HG02623 (cell line): Measurements from ENCODE around the gene GOLPH3L.
A peak's percentile ranks its signal among the peaks of the same experiment; 100 is the strongest.
"Not testable (repeated sequence)": the region's sequence is repeated elsewhere in the genome, so short reads cannot be mapped to it uniquely, and the experiment has no call there.

Experiments used
- ATAC-seq: cut with Tn5 transposase; IDR thresholded peaks from one replicate; pipeline ENCODE4 v1.9.1; 2021; ENCODE audit warnings: moderate library complexity; ENCODE audit not compliant: unreplicated experiment

Gene GOLPH3L

DNA sequence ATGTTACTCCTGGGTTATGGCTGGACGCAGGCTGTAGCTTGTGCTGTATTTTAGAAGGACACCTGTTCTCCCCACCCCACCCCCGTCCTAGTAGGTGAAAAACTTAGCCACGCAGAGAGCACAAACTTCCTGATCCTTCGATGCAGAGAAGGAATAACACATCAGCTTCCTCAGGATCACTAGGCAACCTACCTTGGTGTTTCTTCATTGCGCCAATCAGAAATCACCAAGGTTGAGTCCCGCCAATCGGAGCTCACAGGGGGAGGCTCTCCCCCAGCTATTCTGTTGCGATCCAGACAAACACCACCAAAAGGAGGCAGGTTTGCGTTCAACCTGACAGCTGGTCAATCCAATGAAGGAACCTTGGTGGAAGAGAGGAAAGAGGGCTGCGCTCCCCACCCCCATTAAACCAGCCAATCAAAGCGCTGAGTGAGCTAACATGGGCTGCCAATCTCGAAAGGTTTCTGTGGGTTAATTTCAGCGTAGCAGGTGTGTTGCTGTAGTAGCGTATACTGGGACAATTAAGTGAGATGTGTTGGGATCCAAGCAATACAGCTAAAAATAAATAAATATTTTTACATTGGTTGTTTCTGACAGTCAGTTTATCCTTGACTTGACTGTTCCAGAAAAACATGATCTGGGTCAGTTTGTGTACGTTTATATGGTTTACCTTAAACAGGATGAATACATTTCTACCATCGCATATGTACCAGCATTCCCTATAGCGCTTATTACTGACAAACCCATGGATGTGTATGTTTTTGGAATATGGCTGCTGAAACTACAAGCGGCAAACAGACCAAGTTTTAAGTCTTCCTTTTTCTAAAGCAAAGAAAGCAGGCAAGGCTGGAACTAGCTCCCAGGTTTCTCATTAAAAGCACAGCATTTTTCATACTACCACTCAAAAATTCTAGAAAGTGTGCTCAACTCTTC lies at the start of gene GOLPH3L:
Gene GOLPH3L, minus strand, starts transcription at position 160 of the 933 bp plus-strand sequence. CDS start 2,316 bp downstream, outside the sequence.
- peak; percentile 99 for ATAC-seq

DNA sequence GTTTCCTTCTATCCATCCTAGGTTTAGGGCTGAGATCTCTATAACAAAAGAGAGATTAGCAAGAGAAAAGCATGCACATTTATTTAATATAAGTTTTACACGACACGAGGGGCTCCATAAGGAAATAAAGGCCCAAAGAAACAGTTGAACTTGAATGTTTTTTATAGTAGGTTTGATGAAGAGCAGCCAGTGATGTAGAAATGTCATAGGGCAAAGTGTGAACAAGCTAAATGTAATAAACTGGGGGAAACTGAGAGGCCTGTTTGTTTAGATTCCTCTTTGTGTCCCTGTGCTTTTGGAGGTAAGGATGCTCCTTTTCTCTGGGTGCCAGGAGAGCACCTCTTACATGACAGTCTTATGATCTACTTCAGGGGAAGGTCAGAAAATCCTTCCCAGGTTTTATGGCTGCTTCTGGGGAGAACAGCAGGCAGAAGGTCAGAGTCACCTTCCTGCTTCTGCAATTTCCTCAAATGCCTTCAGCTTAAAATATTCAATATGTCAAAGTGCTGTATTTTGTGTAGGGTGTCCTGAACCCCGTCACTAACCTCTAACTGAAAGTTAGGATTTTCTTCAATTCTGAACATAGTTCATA lies 33.3 kb upstream of the GOLPH3L start:
- no peak for ATAC-seq

GRCh38 chr1:150724336-150724735 lies 27.4 kb upstream of the GOLPH3L start:
- ATAC-seq: no peak

DNA sequence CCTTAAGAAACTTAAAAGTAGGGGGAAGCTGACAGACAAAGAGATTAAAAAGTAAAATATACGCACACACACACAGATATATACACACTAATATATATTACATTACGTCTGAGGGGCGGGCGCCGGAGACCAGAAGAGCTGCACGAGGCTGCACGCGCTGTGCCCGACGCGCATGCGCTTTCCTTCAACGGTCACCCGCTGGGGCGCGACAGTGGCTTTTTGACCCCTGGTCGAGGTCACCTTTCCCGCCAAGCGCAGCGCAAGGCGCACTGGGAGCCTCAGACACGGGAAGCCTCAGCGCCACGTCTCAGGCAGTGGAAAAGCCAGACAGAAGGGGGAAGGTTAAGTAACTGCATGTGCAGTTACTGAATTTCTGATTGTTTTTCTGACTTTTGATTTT lies 23.7 kb upstream of the GOLPH3L start, which contains the start of gene HORMAD1:
Gene HORMAD1, minus strand, starts transcription at position 193 of the 400 bp plus-strand sequence. CDS start 1,390 bp downstream, outside the sequence.
- ATAC-seq: no peak

DNA sequence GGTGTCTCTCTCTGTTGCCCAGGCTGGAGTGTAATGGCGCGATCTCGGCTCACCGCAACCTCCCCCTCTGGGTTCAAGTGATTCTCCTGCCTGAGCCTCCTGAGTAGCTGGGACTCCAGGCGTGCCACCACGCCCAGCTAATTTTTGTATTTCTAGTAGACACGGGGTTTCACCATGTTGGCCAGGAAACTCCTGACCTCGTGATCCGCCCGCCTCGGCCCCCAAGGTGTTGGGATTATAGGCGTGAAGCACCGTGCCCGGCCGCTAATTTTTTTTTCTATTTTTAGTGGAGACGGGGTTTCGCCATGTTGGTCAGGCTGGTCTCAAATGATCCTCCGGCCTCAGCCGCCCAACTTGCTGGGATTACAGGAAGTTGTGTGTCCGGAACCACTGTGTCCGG lies 23.1 kb upstream of the GOLPH3L start:
- no peak for ATAC-seq

DNA sequence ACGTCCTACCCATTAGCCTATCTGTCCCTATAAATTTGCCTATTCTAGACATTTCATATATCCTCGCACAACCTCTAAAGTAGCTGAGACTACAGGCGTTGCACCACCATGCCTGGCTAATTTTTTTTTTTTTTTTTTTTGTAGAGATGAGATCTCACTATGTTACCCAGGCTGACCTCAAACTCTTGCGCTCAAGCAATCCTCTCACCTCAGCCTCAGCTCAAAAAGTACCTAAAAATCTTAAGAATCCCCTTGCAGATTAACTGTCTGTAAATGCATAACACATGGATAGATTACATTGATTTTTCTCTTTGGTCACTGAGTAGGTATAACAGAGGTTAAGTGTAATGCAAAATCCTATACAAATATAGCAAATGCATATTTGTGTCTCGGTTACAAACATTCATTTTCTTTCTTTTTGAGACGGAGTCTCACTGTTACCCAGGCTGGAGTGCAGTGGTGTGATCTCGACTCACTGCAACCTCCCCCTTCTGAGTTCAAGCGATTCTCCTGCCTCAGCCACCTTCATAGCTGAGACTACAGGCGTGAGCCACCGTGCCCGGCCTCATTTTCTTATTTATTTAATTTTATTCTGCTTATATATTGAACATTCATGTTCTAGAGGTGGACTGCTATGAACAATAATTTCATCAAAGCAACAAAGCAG lies 21.4 kb upstream of the GOLPH3L start:
- ATAC-seq: no peak

- ATAC-seq: not testable (repeated sequence)
Measured at GRCh38 chr1:150709031-150709430, 12.1 kb upstream of the GOLPH3L start.

DNA sequence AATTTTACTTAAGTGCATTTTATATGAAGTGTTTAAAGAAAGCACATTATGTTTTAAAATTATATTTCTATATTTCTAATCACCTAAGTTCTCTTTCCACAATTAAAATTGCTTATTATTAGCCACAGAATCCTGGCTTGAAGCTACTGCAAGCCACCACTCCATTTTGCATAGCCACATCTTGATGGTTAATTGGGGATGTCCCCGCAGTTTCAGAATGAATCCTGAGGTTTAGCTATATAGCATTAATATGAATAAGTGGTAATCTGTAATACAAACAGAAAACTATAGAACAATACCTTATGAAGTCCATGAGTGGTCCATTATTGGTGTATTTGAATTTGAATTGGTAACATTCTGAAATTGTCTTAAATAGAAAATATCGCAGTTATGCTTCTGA lies 11.6 kb upstream of the GOLPH3L start:
- no peak for ATAC-seq

DNA sequence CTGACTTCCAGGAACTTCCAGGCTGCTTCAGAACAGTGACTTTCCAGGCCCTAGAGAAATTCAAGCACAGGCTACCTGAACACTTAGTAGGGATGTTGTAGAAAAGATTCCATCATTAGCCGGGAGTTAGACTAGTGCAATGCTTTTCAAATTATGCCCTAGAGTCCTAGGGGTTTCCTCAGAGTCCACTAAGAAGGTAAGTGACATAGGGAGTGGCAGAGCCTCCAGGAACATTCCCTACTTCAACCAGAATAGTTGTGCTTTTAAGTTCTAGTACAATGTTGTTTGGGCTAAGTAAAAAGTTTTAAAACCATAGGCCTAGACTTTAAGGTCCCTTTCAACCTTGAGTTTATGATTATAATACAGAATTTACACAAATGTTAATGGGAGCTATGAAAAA lies 9.1 kb upstream of the GOLPH3L start:
- ATAC-seq: no peak

- ATAC-seq: no peak
Measured at GRCh38 chr1:150703427-150703826, 6.5 kb upstream of the GOLPH3L start.

DNA sequence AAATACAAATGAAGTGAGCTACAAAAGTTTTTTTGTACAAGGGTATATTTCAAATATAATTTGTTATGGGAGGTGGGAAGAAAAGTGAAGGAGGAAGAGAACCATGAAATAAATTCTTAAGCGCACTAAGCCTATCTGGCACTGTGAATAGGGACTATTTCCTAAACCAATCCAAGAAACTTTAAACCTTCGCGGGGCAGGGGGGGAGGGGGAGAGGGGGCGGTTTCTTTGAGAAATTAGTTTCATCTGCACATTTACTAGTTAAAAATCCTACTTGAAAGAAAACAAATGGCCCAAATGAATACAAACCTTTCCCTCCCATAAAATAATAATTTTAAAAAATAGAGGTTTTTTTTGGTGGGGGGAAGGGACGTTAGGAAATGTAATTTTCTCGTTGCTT lies 364 bp downstream of the GOLPH3L start:
- ATAC-seq: no peak

GRCh38 chr1:150696162-150696561 lies 792 bp downstream of the GOLPH3L start:
- no peak for ATAC-seq

- no peak for ATAC-seq
Measured at GRCh38 chr1:150695561-150695960, 1.4 kb downstream of the GOLPH3L start.

DNA sequence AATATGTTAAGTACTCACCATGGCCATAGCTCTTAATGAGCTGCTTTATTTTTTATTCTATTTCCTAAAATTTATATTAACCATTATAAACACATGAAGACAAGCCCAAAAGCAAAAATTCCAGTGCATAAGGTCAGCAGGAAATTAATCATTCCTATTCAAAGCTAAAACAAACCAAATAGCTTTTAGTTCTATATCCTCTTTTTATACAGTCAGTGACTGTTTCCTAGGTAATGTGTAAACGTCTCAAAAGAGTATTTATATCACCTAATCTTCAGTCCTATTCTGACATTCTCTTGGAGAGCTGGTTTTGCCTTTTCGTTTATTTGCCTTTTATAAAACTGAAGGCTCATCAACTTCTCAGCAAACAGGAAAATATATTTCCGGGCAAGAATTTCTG lies 4.2 kb downstream of the GOLPH3L start:
- no peak for ATAC-seq

GRCh38 chr1:150688763-150689162 lies 8.2 kb downstream of the GOLPH3L start:
- no peak for ATAC-seq

GRCh38 chr1:150686275-150686674 lies 10.7 kb downstream of the GOLPH3L start:
- no peak for ATAC-seq

DNA sequence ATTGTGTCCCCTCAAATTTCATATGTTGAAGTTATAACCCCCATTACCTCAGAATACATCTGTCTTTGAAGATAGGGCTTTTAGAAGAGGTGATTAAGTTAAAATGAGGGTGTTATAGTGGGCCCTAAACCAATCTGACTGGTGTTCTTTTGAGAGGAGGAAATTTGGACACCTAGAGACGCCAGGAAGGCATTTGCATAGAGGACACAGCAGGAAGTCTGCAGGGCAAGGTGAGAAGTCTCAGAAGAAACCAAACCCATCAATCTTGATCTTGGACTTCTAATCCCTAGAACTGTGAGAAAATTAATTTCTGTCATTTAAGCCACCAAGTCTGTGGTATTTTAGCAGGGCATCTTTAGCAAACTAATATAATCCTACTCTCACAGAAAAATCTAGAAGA lies 13.0 kb downstream of the GOLPH3L start:
- no peak for ATAC-seq

DNA sequence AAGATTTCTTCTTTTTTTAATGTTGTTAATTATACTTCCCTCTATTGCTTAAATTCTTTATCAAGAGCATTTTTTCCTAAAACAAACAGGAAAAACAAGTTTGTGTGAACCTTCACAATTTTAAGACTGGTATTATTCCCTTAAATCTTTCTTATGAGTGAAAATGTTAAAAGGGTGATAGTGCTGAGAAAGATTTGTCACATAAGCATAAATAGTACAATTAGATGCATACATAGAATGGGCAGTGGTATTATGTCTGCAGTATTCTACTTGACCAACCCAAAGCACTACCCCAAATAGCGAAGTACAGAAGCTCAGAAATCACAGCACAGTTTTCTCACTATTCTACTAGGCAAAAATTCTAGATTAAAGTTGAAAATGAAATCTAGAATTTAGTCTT lies 18.0 kb downstream of the GOLPH3L start:
- no peak for ATAC-seq

DNA sequence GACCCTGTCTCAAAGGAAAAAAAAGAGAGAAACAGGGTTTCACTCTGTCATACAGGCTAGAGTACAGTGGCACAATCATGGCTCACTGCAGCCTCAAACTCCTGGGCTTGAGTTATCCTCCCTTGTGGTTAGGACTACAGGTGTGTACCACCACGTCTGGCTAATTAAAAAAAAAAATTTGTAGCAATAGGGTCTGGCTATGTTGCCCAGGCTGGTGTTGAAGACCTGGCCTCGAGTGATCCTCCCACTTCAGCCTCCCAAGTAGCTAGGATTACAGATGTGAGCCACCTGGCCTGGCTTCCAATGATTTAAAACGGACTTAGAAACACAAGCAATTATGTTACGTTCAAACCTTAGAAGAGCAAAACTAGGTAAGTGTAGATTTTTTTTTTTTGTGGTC lies 22.1 kb downstream of the GOLPH3L start:
- ATAC-seq: no peak

DNA sequence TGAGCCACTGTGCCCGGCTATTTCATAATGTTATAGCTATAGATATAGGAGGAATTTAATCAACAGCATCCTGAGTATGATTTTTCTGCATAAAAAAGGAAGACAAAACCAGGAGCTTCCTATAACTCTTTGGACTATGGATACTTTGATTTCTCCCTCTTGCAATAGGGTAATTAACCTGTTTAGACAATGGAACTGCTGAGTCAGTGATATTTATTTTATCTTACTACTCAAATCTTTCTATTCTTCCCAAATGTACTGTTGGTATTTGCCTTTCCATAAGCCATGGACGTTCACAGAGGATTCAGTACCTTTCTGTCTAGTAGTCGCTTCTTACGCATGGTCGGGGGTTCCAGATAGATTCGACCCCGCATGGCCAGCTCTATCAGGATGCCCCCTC lies 33.6 kb downstream of the GOLPH3L start:
- ATAC-seq: no peak

DNA sequence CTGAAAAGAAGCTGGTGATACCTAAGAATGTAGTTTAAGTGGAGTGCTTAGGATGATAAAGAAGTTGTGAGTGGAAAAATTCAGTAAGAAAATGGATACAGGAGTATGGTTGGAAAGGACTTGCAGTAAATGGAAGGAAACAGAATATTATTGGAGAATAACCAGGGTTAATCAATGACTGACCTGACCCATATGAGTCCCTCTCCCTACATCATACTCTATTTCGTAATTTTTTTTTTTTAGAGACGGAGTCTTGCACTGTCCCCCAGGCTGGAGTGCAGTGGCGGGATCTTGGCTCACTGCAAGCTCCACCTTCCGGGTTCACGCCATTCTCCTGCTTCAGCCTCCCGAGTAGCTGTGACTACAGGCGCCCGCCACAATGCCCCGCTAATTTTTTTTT lies 34.1 kb downstream of the GOLPH3L start:
- no peak for ATAC-seq

DNA sequence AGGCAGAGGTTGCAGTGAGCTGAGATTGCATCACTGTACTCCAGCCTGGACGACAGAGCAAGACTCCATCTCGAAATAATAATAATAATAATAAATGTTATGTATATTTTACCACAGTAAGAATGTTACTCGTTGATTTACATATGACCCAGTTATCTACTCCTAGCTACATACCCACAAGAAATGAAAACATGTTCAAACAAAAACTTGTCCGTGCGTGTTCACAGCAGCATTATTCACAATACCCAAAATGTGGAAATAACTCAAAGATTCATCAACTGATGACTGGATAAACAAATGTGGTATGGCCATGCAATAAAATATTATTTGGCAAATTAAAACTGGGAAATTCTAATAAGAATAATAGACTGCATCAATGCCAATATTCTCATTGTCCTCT lies 35.8 kb downstream of the GOLPH3L start:
- ATAC-seq: no peak
